Neural progenitor cell (in vitro differentiated cells): ENCODE results near the gene RWDD3. TPM values are rescaled to one million over a fixed set of nuclear protein-coding genes. Genes with fewer than 3 reads are reported as not detected.
A peak's percentile ranks its signal among the peaks of the same experiment; 100 is the strongest.

Experiments
- DNase-seq: peaks from one replicate; pipeline ENCODE4 v3.0.0-alpha.2; 2016; ENCODE audit warnings: low spot score
- H2AFZ ChIP-seq: fragments of 200-600 bp; sonication (generic); replicated peaks from 2 replicates; pipeline ENCODE4 v1.6.1; 2016; ENCODE audit warnings: antibody characterized with exemption
- H3F3A ChIP-seq: fragments of 200-600 bp; sonication (generic); 2 replicates; pipeline ENCODE4 v1.6.1; 2016; ENCODE audit warnings: antibody characterized with exemption, low read depth
- H3K27ac ChIP-seq: fragments of 200-600 bp; sonication (generic); 2 replicates; pipeline ENCODE4 v1.5.1; 2016; ENCODE audit warnings: mild to moderate bottlenecking
- H3K27me3 ChIP-seq: fragments of 200-600 bp; sonication (generic); 2 replicates; pipeline ENCODE4 v1.6.1; 2016; ENCODE audit warnings: mild to moderate bottlenecking, moderate library complexity
- H3K36me3 ChIP-seq: fragments of 200-600 bp; sonication (generic); 2 replicates; pipeline ENCODE4 v1.5.1; 2016
- H3K4me1 ChIP-seq: fragments of 200-600 bp; sonication (generic); 2 replicates; pipeline ENCODE4 v1.6.1; 2016; ENCODE audit warnings: mixed run types
- H3K4me2 ChIP-seq: fragments of 200-600 bp; sonication (generic); 2 replicates; pipeline ENCODE4 v1.6.1; 2016
- H3K4me3 ChIP-seq: fragments of 200-600 bp; sonication (generic); 2 replicates; pipeline ENCODE4 v1.5.1; 2016
- H3K79me2 ChIP-seq: fragments of 200-600 bp; sonication (generic); 2 replicates; pipeline ENCODE4 v1.6.1; 2016; ENCODE audit warnings: low read depth
- H3K9ac ChIP-seq: fragments of 200-600 bp; sonication (generic); 2 replicates; pipeline ENCODE4 v1.6.1; 2016
- H3K9me3 ChIP-seq: fragments of 200-600 bp; sonication (generic); 2 replicates; pipeline ENCODE4 v1.5.1; 2016; ENCODE audit warnings: low read depth
- H4K20me1 ChIP-seq: fragments of 200-600 bp; sonication (generic); 2 replicates; pipeline ENCODE4 v1.6.1; 2016; ENCODE audit warnings: low read depth
- H3K27ac Mint-ChIP-seq: 3 replicates; pipeline ENCODE4 v1.8.0; 2021; ENCODE audit warnings: mixed read lengths
- H3K27me3 Mint-ChIP-seq: 2 replicates; pipeline ENCODE4 v1.8.0; 2022; ENCODE audit warnings: low read depth, mild to moderate bottlenecking, inconsistent platforms, moderate library complexity, mixed read lengths; ENCODE audit not compliant: insufficient read depth
- H3K36me3 Mint-ChIP-seq: 3 replicates; pipeline ENCODE4 v1.8.0; 2021; ENCODE audit warnings: mixed read lengths
- H3K4me1 Mint-ChIP-seq: 3 replicates; pipeline ENCODE4 v1.8.0; 2021; ENCODE audit warnings: mixed read lengths
- H3K4me3 Mint-ChIP-seq: 3 replicates; pipeline ENCODE4 v1.8.0; 2021; ENCODE audit warnings: mild to moderate bottlenecking, moderate library complexity, mixed read lengths
- H3K9me3 Mint-ChIP-seq: 3 replicates; pipeline ENCODE4 v1.8.0; 2020; ENCODE audit warnings: mixed read lengths
- EZH2 ChIP-seq: fragments of 200-600 bp; sonication (generic); IDR thresholded peaks from 2 replicates; pipeline ENCODE4 v1.6.1; 2017; ENCODE audit warnings: antibody characterized with exemption, mild to moderate bottlenecking, moderate library complexity
- EZH2phosphoT487 ChIP-seq: fragments of 200-600 bp; sonication (generic); IDR thresholded peaks from 2 replicates; pipeline ENCODE4 v1.6.1; 2017; ENCODE audit warnings: antibody characterized with exemption
- total RNA-seq: library from RNA; depleted of rRNA; stranded (reverse); fragments of >200 nt; gene quantifications from 2 replicates; pipeline ENCODE4 v1.2.3, GENCODE V29; 2015; ENCODE audit warnings: low replicate concordance
- TF ChIP-seq, protein P1 (sequence below): fragments of 200-600 bp; sonication (generic); IDR thresholded peaks from 2 replicates; pipeline ENCODE4 v1.5.1; 2017; ENCODE audit warnings: antibody characterized with exemption, mild to moderate bottlenecking

RWDD3 gene
- total RNA-seq, 1 donor from 2014 or later: 32.2 TPM

DNA sequence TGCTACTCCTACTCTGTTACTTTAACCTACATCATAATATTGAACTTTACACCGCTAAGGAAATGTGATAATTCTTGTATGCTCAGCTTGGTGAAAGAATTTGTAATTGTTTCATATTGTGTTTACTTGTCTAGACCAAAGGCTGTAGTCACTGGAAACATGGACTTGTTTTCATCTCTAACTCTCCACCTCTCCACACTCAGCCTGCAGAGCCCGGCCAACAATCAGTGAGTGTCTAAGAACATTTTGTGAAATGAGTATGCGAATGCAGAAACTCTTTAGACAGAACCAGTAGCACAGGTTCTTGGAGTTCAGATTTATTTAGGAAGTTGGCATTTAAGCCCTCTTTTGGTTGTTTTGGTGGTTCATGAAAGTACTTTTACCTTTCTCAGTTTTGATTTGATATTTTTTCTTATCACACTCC lies 3.2 kb upstream of the RWDD3 start:
- Histone ChIP-seq H3K36me3 (no peaks in the 10 kb centered on the region), H3K4me3 (no peak overlapping the region), H4K20me1 (no peaks in the 10 kb centered on the region), H3K4me1 (peaks cover 17% of the 10 kb centered on the region), H3K27ac (no peak overlapping the region), H3K27me3 (no peaks in the 10 kb centered on the region), H3K9me3 (no peaks in the 10 kb centered on the region), H3K4me2 (no peak overlapping the region), H3F3A (peaks cover 4% of the 10 kb centered on the region), H3K9ac (no peak overlapping the region), H2AFZ (no peak overlapping the region), H3K79me2 (peaks cover 15% of the 10 kb centered on the region)
- H3K4me1 Mint-ChIP-seq: peaks cover 12% of the 10 kb centered on the region
- TF ChIP-seq, protein P1, sequence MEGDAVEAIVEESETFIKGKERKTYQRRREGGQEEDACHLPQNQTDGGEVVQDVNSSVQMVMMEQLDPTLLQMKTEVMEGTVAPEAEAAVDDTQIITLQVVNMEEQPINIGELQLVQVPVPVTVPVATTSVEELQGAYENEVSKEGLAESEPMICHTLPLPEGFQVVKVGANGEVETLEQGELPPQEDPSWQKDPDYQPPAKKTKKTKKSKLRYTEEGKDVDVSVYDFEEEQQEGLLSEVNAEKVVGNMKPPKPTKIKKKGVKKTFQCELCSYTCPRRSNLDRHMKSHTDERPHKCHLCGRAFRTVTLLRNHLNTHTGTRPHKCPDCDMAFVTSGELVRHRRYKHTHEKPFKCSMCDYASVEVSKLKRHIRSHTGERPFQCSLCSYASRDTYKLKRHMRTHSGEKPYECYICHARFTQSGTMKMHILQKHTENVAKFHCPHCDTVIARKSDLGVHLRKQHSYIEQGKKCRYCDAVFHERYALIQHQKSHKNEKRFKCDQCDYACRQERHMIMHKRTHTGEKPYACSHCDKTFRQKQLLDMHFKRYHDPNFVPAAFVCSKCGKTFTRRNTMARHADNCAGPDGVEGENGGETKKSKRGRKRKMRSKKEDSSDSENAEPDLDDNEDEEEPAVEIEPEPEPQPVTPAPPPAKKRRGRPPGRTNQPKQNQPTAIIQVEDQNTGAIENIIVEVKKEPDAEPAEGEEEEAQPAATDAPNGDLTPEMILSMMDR: no peak
- no peak for TF ChIP-seq EZH2phosphoT487
- peaks cover 2% of the 10 kb centered on the region for H3K36me3 Mint-ChIP-seq
- no peaks in the 10 kb centered on the region for H3K27me3 Mint-ChIP-seq
- H3K27ac Mint-ChIP-seq: no peak overlapping the region
- H3K4me3 Mint-ChIP-seq: no peak overlapping the region
- H3K9me3 Mint-ChIP-seq: no peaks in the 10 kb centered on the region
- DNase-seq: no peak

DNA sequence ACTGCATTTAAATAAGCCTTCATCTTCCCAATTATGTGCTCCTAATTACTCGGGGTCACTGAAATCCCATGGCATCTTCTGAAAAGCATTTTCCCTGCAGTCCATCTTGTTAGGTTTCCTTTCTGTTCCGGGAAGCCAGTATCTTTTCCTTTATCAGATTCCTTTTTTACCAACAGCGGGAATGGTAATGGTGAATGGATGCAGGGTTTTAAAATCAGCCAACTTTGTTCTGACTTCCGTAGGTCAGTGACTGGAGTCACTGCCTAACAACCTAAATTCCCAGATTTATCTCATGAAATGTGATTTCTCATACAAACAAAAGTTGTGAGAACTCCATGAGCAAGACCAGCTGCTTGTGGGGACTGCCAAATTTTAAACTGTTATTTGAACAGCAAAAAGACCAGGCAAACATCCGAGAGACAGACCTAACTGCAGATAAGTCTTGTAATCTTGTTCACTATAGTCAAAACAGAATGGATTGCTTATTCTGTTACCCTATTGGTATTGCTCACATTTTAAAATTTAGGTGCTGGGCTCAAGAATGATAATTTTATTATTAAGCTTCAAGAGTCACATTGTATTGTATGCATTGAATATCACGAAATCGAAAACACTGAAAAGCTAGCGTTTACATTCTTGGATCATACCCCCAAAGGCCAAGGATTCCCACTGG lies 1.2 kb upstream of the RWDD3 start:
- TF ChIP-seq EZH2: no peak
- TF ChIP-seq EZH2phosphoT487: no peak
- TF ChIP-seq, protein P1: no peak
- Histone ChIP-seq H3K9ac (no peak overlapping the region), H4K20me1 (no peaks in the 10 kb centered on the region), H3F3A (peaks cover 18% of the 10 kb centered on the region), H3K4me3 (peak overlapping the region; percentile 78), H3K9me3 (no peaks in the 10 kb centered on the region), H3K36me3 (no peaks in the 10 kb centered on the region), H2AFZ (peak overlapping the region; percentile 96), H3K79me2 (peaks cover 31% of the 10 kb centered on the region), H3K4me1 (peaks cover 27% of the 10 kb centered on the region), H3K4me2 (peak overlapping the region; percentile 77), H3K27ac (no peak overlapping the region), H3K27me3 (no peaks in the 10 kb centered on the region)
- Mint-ChIP-seq H3K9me3 (no peaks in the 10 kb centered on the region), H3K27me3 (no peaks in the 10 kb centered on the region), H3K4me1 (peaks cover 19% of the 10 kb centered on the region), H3K4me3 (peak overlapping the region; percentile 85), H3K36me3 (peaks cover 2% of the 10 kb centered on the region), H3K27ac (no peak overlapping the region)
- no peak for DNase-seq

DNA sequence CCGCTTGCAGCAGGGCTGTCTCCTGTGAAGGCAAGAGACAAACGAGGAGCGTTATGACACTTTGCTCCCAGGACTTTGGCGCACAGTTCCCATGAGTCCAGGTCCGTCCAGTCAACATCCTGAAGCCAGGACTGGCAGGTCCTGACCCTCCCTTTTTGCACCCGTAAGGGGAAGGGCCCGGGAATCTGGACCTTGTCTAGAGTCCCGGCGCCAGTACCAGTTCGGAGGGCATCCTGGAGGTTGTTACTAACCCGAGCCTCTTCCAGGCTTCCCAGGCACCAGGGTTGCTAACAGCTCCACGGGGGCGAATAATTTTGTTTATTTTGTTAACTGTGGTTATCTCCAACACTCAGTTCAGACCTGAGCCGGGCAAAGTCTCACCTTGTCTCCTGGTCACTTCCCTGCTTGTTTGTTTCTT lies 682 bp upstream of the RWDD3 start:
- peak overlapping the region; percentile 78 for H3K4me3 ChIP-seq
- no peaks in the 10 kb centered on the region for H3K27me3 ChIP-seq
- H3K27me3 Mint-ChIP-seq: no peaks in the 10 kb centered on the region
- H3K4me3 Mint-ChIP-seq: peak overlapping the region; percentile 85
- H3K79me2 ChIP-seq: peaks cover 36% of the 10 kb centered on the region
- H3K4me1 ChIP-seq: peaks cover 27% of the 10 kb centered on the region
- H3K27ac ChIP-seq: no peak overlapping the region
- H3K4me1 Mint-ChIP-seq: peaks cover 19% of the 10 kb centered on the region
- H4K20me1 ChIP-seq: no peaks in the 10 kb centered on the region
- peak overlapping the region; percentile 96 for H2AFZ ChIP-seq
- peaks cover 18% of the 10 kb centered on the region for H3F3A ChIP-seq
- no peaks in the 10 kb centered on the region for H3K9me3 ChIP-seq
- H3K36me3 Mint-ChIP-seq: peaks cover 2% of the 10 kb centered on the region
- H3K9ac ChIP-seq: no peak overlapping the region
- DNase-seq: peak; percentile 41
- peak overlapping the region; percentile 77 for H3K4me2 ChIP-seq
- TF ChIP-seq EZH2phosphoT487: no peak
- no peak for TF ChIP-seq EZH2
- TF ChIP-seq, protein P1: no peak
- H3K9me3 Mint-ChIP-seq: no peaks in the 10 kb centered on the region
- no peaks in the 10 kb centered on the region for H3K36me3 ChIP-seq
- H3K27ac Mint-ChIP-seq: peak overlapping the region; percentile 48
